GM19455 (cell line): Measurements from ENCODE around the gene OMA1.
A peak's percentile ranks its signal among the peaks of the same experiment; 100 is the strongest.
"Not testable (repeated sequence)": the region's sequence is repeated elsewhere in the genome, so short reads cannot be mapped to it uniquely, and the experiment has no call there.

Experiments used
- ATAC-seq: cut with Tn5 transposase; IDR thresholded peaks from one replicate; pipeline ENCODE4 v1.9.1; 2021; ENCODE audit not compliant: unreplicated experiment

The OMA1 gene

GRCh38 chr1:58546520-58547308, at the start of gene OMA1:
OMA1 (minus strand) TSS chr1:58546726; CDS start chr1:58539294, 7,432 bp downstream.
- peak; percentile 91 for ATAC-seq

- no peak for ATAC-seq
Observed at GRCh38 chr1:58594546-58594945, 48.0 kb upstream of the OMA1 start.

- no peak for ATAC-seq
Observed at GRCh38 chr1:58592522-58593134, 46.1 kb upstream of the OMA1 start.

- no peak for ATAC-seq
Observed at GRCh38 chr1:58591806-58592205, 45.3 kb upstream of the OMA1 start.

DNA sequence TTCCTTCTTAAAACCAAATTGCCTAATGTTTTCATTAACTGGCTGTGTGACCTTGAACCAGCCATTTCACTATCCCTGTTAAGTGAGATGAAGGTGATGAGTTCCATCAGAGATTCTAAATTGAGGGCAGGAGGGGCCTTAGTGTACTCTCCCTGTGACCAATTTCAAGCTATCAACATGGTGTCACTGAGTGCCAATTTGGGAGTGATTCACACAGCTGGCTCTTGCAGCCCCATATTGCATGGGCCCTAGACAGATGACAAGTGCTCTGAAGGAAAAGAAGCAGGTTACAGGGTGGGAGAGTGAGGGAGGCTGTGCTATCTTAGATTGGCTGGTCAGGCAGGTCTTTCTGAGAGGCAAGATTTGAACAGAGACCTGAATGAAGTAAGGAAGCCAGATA, 43.5 kb upstream of the OMA1 start:
- no peak for ATAC-seq

DNA sequence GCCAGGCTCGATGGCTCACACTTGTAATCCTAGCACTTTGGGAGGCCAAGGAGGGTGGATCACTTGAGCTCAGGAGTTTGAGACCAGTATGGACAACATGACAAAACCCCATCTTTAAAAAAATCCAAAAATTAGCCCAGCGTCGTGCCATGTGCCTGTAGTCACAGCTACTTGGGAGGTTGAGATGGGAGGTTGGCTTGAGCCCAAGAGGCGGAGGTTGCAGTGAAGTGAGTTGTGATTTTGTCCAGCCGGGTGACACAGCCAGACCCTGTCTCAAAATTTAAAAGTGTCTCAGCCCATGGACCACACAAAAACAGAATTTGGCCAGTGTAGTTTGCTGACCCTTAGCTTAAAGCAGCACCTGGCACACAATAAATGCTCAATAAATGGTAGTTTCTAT, 41.9 kb upstream of the OMA1 start:
- no peak for ATAC-seq

DNA sequence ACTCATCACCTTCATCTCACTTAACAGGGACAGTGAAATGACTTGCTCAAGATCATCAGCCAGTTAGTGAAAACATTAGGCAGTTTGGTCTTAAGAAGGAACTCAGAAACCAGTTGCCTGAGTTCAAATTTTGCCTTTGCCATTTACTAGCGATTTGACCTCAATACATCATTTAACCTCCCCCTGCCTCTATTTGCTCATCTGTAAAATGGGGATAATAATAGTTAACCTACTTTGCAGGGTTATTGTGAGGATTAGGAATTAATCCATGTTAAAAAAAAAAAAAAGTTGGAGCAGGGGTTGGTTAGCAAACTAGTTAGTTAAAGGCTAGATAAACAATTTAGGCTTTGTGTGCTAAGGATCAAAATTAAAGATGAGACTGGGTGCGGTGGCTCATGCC, 41.1 kb upstream of the OMA1 start:
- ATAC-seq: no peak

DNA sequence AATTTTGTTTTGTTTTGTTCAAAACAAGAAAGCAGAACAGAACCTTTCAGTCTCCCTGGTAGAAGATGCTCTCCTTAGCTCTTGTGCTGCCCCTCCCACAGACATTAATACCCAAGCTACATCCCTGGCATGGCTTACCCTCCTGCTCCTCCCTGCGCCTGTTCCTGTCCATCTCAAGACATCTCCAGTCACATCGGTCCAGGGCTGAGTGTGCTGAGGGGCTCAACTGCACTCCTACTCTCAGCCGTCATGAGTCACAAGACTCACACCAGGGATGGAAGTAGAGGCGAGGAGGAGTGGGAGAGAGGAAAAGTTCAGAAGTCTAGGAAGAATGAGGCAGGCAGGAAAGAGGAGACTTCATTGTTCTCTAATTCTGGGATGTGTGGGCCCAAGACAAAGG, 39.7 kb upstream of the OMA1 start:
- ATAC-seq: no peak

GRCh38 chr1:58585581-58586151, 39.1 kb upstream of the OMA1 start:
- no peak for ATAC-seq

GRCh38 chr1:58585166-58585565, 38.6 kb upstream of the OMA1 start:
- ATAC-seq: no peak

- no peak for ATAC-seq
Observed at GRCh38 chr1:58584082-58584895, 37.8 kb upstream of the OMA1 start.

- no peak for ATAC-seq
Observed at GRCh38 chr1:58583496-58583895, 37.0 kb upstream of the OMA1 start.

- ATAC-seq: not testable (repeated sequence)
Observed at GRCh38 chr1:58582143-58582542, 35.6 kb upstream of the OMA1 start.

DNA sequence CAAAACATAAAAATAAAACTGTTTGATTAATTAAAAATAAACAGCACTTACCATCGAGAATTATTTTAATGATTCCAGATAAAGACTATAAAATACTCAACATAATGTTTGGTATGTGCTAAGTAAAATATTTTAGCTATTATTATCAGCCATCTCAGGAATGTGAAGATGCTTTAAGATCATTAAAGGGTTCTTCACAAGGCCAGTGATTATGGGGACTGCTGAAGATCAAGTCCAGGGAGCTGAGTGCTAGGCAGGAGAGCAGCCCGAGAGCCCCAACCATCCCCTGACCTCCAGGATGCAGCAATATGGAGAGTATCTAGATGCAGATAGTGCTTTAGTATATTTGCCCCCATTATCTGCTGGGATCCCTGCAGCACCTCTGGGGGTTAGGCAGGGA, 35.1 kb upstream of the OMA1 start:
- no peak for ATAC-seq

DNA sequence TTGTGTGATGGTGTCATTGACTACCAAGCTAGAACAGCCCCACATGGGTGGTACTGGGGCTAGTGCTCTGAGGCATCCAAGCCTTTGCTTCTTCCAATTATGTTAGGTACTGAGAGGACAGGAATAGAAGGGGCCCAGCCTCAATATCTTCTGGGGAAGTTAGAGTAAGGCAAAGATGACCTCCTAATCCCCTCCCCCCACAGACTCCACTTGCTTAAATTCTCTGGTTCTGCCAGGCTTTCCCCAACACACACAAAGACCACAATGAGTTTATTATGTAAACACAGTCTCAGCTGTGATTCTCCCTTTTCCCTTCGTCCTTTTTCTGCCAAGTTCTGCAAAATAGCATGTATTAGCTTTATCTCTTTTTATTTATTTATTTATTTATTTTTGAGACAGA, 33.7 kb upstream of the OMA1 start:
- no peak for ATAC-seq

DNA sequence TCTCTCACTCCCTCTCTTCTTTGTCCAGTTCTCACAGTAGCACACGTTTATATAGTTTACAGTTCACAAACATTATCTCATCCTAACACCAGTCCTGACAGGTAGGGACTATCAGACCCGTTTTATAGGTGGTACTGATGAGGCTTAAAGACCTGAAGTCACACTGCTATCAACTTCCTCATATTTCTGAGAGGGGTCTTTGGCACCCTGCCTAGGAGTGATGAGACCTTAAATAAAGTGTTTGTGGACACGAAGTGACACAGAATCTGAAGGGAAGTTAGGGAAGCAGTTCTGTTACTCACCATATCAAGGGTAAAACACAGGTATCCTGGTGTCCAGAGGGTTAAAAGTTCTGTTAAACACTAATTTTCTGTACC, 31.1 kb upstream of the OMA1 start:
- no peak for ATAC-seq

DNA sequence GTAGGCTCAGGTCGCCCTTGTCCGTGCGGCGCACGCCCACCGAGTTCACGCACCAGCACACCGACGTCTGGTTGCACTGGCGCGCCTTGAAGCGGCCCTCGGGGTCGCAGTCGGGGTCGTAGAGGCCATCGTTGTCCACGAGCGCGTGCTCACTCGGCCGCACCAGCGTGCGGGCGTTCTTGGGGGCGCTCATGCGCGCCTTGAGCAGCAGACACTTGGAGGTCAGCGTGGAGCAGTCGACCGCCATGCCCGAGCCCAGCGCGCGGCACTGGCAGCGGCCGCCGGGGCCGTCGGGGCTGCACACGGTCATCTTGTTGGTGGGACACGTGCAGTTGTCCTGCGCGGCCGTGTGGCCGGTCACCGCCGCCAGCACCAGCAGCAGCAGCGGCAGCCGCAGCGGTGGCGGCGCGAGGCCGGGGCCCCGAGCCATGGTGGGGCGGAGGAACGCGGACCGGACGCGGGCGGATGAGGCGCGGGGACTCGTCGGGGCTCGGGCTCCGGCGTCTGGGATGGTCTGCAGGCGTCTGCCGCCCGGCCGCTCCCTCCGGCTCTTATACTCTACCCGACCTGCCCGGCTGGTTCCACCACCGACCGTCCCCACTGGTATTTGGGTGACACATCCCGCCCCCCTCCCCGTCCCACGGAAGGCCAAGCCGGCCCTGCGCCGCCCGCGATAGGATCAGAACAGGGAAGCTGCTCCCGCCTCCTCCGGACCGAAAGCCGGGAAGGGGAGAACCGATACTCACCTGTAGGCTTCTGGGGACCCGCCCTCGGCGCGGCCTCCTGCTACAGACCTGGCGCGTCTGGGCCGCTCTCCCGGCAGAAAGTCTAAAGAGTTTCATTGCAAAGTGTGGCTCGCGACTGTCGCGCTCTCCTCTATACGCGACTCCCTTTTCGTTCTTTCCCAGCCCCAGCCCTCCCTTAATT, 30.5 kb upstream of the OMA1 start, which contains the start of gene TACSTD2:
TSS of gene TACSTD2 (minus strand) at position 526 of the 927 bp plus-strand sequence. CDS start at position 430, 96 bp downstream.
- ATAC-seq: no peak

DNA sequence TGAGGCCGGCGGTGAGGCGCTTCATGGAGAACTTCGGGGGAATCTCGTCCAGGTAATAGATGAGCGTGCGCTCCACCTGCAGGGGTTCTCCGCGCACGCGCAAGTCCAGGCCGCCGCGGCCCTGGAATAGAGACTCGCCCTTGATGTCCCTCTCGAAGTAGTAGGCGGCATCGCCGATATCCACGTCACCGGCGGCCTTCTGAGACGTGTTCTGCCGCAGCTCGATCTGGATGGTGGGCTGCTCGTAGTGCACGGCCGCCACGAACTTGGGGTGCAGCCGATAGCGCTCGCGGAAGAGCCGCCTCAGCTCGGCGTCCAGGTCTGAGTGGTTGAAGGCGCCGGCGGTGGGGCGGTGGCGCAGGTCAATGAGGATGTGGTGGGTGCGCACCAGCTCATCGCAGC, 29.8 kb upstream of the OMA1 start:
- ATAC-seq: no peak

DNA sequence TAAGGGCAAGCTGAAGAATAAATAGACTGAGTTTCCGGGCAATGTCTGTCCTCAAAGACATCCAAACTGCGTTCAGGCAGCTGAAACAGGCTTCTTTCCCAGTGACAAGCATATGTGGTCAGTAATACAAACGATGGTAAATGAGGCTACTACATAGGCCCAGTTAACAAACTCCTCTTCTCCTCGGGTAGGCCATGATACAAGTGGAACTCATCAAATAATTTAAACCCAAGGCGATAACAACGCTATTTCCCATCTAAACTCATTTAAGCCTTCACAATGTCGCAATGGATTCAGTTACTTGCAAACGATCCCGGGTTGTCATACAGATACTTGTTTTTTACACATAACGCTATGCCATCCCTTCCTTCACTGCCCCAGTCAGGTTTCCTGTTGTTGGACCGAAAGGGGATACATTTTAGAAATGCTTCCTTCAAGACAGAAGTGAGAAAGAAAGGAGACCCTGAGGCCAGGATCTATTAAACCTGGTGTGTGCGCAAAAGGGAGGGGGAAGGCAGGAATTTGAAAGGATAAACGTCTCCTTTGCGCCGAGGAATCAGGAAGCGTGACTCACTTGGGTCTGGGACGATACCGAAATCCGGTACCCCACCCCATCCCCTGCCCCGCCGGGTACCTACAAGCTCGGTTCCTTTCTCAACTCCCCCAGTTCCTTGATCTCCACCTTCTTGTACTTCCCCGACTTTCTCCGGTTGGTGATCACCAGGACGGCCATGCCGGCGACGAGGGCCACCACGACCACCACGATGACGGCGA, 29.2 kb upstream of the OMA1 start:
- no peak for ATAC-seq

- no peak for ATAC-seq
Observed at GRCh38 chr1:58574816-58575215, 28.3 kb upstream of the OMA1 start.
